Calu3 (cell line): ENCODE measurements around the gene TPRA1. TPM values are rescaled to one million over a fixed set of nuclear protein-coding genes. Genes with fewer than 3 reads are reported as not detected.
A peak's percentile ranks its signal among the peaks of the same experiment; 100 is the strongest.

Experiments used
- BruUV-seq: library from RNA; stranded (reverse); fragments of 400-500 nt; replicated peaks from 2 replicates; lab custom pipeline; 2021; lab: Mats Ljungman, UMichigan
- CTCF ChIA-PET: fragments of 300-600 bp; sonication (Branson Sonifier 250); formaldehyde crosslinking; loops from one replicate; lab custom pipeline; 2022; ENCODE audit warnings: antibody characterized with exemption; lab: Charles Lee
- DNase-seq: peaks from one replicate; pipeline ENCODE4 v3.0.0; 2022
- H3K27ac Mint-ChIP-seq: one replicate; pipeline ENCODE4 v1.8.0; 2022; ENCODE audit warnings: mixed read lengths; ENCODE audit not compliant: unreplicated experiment
- H3K27me3 Mint-ChIP-seq: one replicate; pipeline ENCODE4 v1.8.0; 2022; ENCODE audit warnings: mixed read lengths; ENCODE audit not compliant: unreplicated experiment
- H3K36me3 Mint-ChIP-seq: one replicate; pipeline ENCODE4 v1.8.0; 2022; ENCODE audit warnings: mild to moderate bottlenecking, moderate library complexity, mixed read lengths; ENCODE audit not compliant: insufficient read depth, unreplicated experiment
- H3K4me1 Mint-ChIP-seq: one replicate; pipeline ENCODE4 v1.8.0; 2022; ENCODE audit warnings: mild to moderate bottlenecking, low read depth, mixed read lengths; ENCODE audit not compliant: unreplicated experiment
- H3K4me3 Mint-ChIP-seq: one replicate; pipeline ENCODE4 v1.8.0; 2022; ENCODE audit warnings: mild to moderate bottlenecking, low read depth, moderate library complexity, mixed read lengths; ENCODE audit not compliant: unreplicated experiment
- H3K9me3 Mint-ChIP-seq: one replicate; pipeline ENCODE4 v1.8.0; 2022; ENCODE audit warnings: low read depth, mixed read lengths; ENCODE audit not compliant: unreplicated experiment
- CTCF ChIP-seq: fragments of 200-600 bp; IDR thresholded peaks from one replicate; pipeline ENCODE4 v1.8.0; 2022; ENCODE audit warnings: antibody characterized with exemption; ENCODE audit not compliant: unreplicated experiment
- intact Hi-C: fragments of 100-400 bp; cut with micrococcal nuclease; formaldehyde crosslinking; loops from one replicate; pipeline ENCODE4 v1.10.0; 2022; ENCODE audit not compliant: unreplicated experiment
- total RNA-seq: library from RNA; stranded (reverse); gene quantifications from 2 replicates; pipeline ENCODE4 v1.2.3, GENCODE V29; 2022

Gene TPRA1
- total RNA-seq, 1 experiment from 2014 or later = 66.4 TPM

- Mint-ChIP-seq H3K4me1 (peaks cover 3% of the 10 kb centered on the region), H3K27ac (no peak overlapping the region), H3K36me3 (peaks cover 62% of the 10 kb centered on the region), H3K4me3 (no peak overlapping the region), H3K27me3 (no peaks in the 10 kb centered on the region), H3K9me3 (no peaks in the 10 kb centered on the region)
- CTCF ChIA-PET = no interaction called here
- intact Hi-C loops = no loop called here
- no peak for DNase-seq
- no TSS peak for BruUV-seq
- TF ChIP-seq CTCF = no peak
Measured at GRCh38 chr3:127604546-127605165, 14.1 kb upstream of the TPRA1 start.

GRCh38 chr3:127604035-127604434 is 13.5 kb upstream of the TPRA1 start:
- CTCF ChIA-PET = no interaction called here
- intact Hi-C loops = no loop called here
- no peak overlapping the region for H3K4me3 Mint-ChIP-seq
- no peaks in the 10 kb centered on the region for H3K27me3 Mint-ChIP-seq
- BruUV-seq = no TSS peak
- DNase-seq = no peak
- H3K36me3 Mint-ChIP-seq = peaks cover 58% of the 10 kb centered on the region
- no peak overlapping the region for H3K27ac Mint-ChIP-seq
- peaks cover 9% of the 10 kb centered on the region for H3K4me1 Mint-ChIP-seq
- TF ChIP-seq CTCF = no peak
- H3K9me3 Mint-ChIP-seq = no peaks in the 10 kb centered on the region

DNA sequence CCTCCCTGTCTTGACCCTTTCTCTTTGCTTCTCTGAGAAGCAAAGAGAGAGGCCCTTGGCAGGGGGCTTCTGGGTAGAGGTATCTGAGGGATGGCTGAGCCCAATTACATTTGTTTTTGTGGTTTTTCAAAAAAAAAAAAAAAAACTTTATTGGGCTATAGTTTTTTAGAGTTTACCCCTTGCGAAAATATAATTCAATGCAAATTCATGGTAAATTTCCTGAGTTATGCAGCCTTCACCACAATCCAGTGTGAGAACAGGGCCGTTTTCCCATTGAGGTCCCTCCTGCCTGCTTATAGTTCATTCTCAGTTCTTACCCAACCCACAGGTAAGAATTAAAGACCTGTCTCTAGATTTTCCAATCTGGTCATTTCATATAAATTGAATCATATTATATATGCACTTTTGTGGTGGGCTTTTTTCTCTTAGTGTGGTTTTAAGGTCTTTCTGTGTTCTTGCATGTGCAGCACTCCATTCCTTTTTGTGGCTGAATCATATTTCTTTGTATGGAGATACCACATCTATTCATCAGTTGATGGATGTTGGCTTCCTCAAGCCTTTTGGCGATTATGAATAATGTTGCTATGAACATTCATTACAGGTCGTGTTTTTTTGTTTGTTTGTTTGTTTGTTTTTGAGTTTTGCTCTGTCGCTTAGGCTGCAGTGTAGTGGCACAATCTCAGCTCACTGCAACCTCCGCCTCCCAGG is 10.4 kb upstream of the TPRA1 start:
- Mint-ChIP-seq H3K9me3 (no peaks in the 10 kb centered on the region), H3K27me3 (no peaks in the 10 kb centered on the region), H3K4me1 (peaks cover 28% of the 10 kb centered on the region), H3K4me3 (no peak overlapping the region), H3K27ac (no peak overlapping the region), H3K36me3 (peaks cover 55% of the 10 kb centered on the region)
- no TSS peak for BruUV-seq
- TF ChIP-seq CTCF = no peak
- CTCF ChIA-PET = interaction anchor here (1.4 kb wide), 1 partner anchor 35 kb away, joined by 3 read pairs; no protein-coding TSS in a partner anchor
- no peak for DNase-seq
- intact Hi-C loops = no loop called here

GRCh38 chr3:127598841-127599570 is 8.5 kb upstream of the TPRA1 start:
- BruUV-seq = TSS peak; percentile 39
- peak overlapping the region; percentile 85 for H3K27ac Mint-ChIP-seq
- CTCF ChIA-PET = interaction anchor here (0.6 to 2.2 kb wide), 7 partner anchors 8 to 883 kb away, joined by 3 to 11 read pairs (median 4); partner anchors contain the start of gene TPRA1
- DNase-seq = peak; percentile 24
- no peaks in the 10 kb centered on the region for H3K27me3 Mint-ChIP-seq
- no peak for TF ChIP-seq CTCF
- peaks cover 28% of the 10 kb centered on the region for H3K4me1 Mint-ChIP-seq
- H3K4me3 Mint-ChIP-seq = peak overlapping the region; percentile 78
- H3K36me3 Mint-ChIP-seq = peaks cover 36% of the 10 kb centered on the region
- intact Hi-C loops = no loop called here
- no peaks in the 10 kb centered on the region for H3K9me3 Mint-ChIP-seq
